HK-2 (cell line): ENCODE measurements around the gene NNMT.

Experiments used
- DNase-seq: peaks from one replicate; pipeline ENCODE4 v3.0.0-alpha.2; 2018; ENCODE audit not compliant: unreplicated experiment

The NNMT gene

GRCh38 chr11:114348200-114349191 is 52.3 kb downstream of the NNMT start:
- no peak for DNase-seq

- DNase-seq: no peak
Measured at GRCh38 chr11:114350022-114350421, 53.8 kb downstream of the NNMT start.

GRCh38 chr11:114353443-114353842 is 57.2 kb downstream of the NNMT start:
- no peak for DNase-seq

GRCh38 chr11:114354076-114354475 is 57.9 kb downstream of the NNMT start:
- DNase-seq: no peak

GRCh38 chr11:114358716-114359115 is 62.5 kb downstream of the NNMT start:
- DNase-seq: no peak

GRCh38 chr11:114359342-114359741 is 63.1 kb downstream of the NNMT start:
- no peak for DNase-seq

- DNase-seq: no peak
Measured at GRCh38 chr11:114362326-114362725, 66.1 kb downstream of the NNMT start.

- no peak for DNase-seq
Measured at GRCh38 chr11:114362958-114363357, 66.8 kb downstream of the NNMT start.
